Measurements from ENCODE around the gene MOGAT3.

Gene MOGAT3

GRCh38 chr7:101200862-101201599 is at the start of gene MOGAT3:
TSS of gene MOGAT3 (minus strand) at chr7:101201036. CDS start at chr7:101200854, 182 bp downstream.
- DNase-seq = no peak

- no peak for DNase-seq
These were observed 49.5 kb upstream of the MOGAT3 start for GRCh38 chr7:101250324-101250723.

- DNase-seq = no peak
These were observed 47.4 kb upstream of the MOGAT3 start for GRCh38 chr7:101248276-101248675.

- no peak for DNase-seq
These were observed 44.4 kb upstream of the MOGAT3 start for GRCh38 chr7:101245147-101245668.

- DNase-seq = peak; percentile 97
These were observed 43.7 kb upstream of the MOGAT3 start, which contains the start of gene FIS1 for GRCh38 chr7:101244375-101245146. TSS of gene FIS1 (minus strand) at chr7:101245081. CDS start at chr7:101245004, 77 bp downstream.

- peak; percentile 92 for DNase-seq
These were observed 43.0 kb upstream of the MOGAT3 start for GRCh38 chr7:101243646-101244374.

GRCh38 chr7:101241443-101242349 is 40.9 kb upstream of the MOGAT3 start:
- DNase-seq = peak; percentile 54

- peak; percentile 62 for DNase-seq
These were observed 40.2 kb upstream of the MOGAT3 start for GRCh38 chr7:101241015-101241363.

- DNase-seq = peak; percentile 74
These were observed 39.6 kb upstream of the MOGAT3 start for GRCh38 chr7:101240226-101241014.

- no peak for DNase-seq
These were observed 39.0 kb upstream of the MOGAT3 start for GRCh38 chr7:101239951-101240220.

- no peak for DNase-seq
These were observed 38.5 kb upstream of the MOGAT3 start for GRCh38 chr7:101239191-101239950.

- no peak for DNase-seq
These were observed 37.7 kb upstream of the MOGAT3 start for GRCh38 chr7:101238226-101239182.

GRCh38 chr7:101237206-101238067 is 36.6 kb upstream of the MOGAT3 start, which contains the start of gene CLDN15:
TSS of gene CLDN15 (minus strand) at chr7:101237802. CDS start at chr7:101237581, 221 bp downstream.
- peak; percentile 70 for DNase-seq

- DNase-seq = no peak
These were observed 35.5 kb upstream of the MOGAT3 start for GRCh38 chr7:101236292-101236835.

- no peak for DNase-seq
These were observed 34.7 kb upstream of the MOGAT3 start for GRCh38 chr7:101235522-101235921.

GRCh38 chr7:101235050-101235449 is 34.2 kb upstream of the MOGAT3 start:
- DNase-seq = peak; percentile 65

- DNase-seq = no peak
These were observed 33.8 kb upstream of the MOGAT3 start for GRCh38 chr7:101234636-101235035.

Measured in hematopoietic multipotent progenitor cell treated with erythropoietin and hydrocortisone succinate and interleukin-3 and kit ligand, for 4 days (in vitro differentiated cells).